Spleen (tissue), 11 donors: ENCODE results near the gene OR8B3. TPM values are rescaled to one million over a fixed set of nuclear protein-coding genes. Genes with fewer than 3 reads are reported as not detected.
"Not testable (repeated sequence)": the region's sequence is repeated elsewhere in the genome, so short reads cannot be mapped to it uniquely, and the experiment has no call there.

ENCODE experiments used
- DNase-seq: peaks from one replicate; pipeline ENCODE4 v3.0.0-alpha.2; 2020
- H3K27ac ChIP-seq, 8 donors: fragments of 200-600 bp; sonication (generic) in 7 of 8; 1 replicate in 4 of 8; 2 replicates in 4 of 8; pipeline versions ENCODE4 v1.5.0 to v1.8.0; 2016 to 2021; ENCODE audit warnings: inconsistent platforms in 4 of 8, mild to moderate bottlenecking in 4 of 8, moderate library complexity in 1 of 8
- H3K27me3 ChIP-seq, 7 donors: fragments of 200-600 bp; sonication (generic) in 6 of 7; replicated peaks in 1 of 7; 1 replicate in 4 of 7; 2 replicates in 3 of 7; pipeline versions ENCODE4 v1.5.0 to v1.8.0; 2016 to 2021; ENCODE audit warnings: inconsistent platforms in 3 of 7, mild to moderate bottlenecking in 1 of 7
- H3K36me3 ChIP-seq, 6 donors: fragments of 200-600 bp; sonication (generic) in 5 of 6; 1 replicate in 4 of 6; 2 replicates in 2 of 6; pipeline versions ENCODE4 v1.5.0 to v1.8.0; 2016 to 2021; ENCODE audit warnings: inconsistent platforms in 2 of 6
- H3K4me1 ChIP-seq, 6 donors: fragments of 200-600 bp; sonication (generic) in 5 of 6; 1 replicate in 3 of 6; 2 replicates in 3 of 6; pipeline versions ENCODE4 v1.5.0 to v1.8.0; 2016 to 2021; ENCODE audit warnings: inconsistent platforms in 3 of 6
- H3K4me3 ChIP-seq, 8 donors: fragments of 200-600 bp; sonication (generic) in 7 of 8; 1 replicate in 4 of 8; 2 replicates in 4 of 8; pipeline versions ENCODE4 v1.5.0 to v1.8.0; 2016 to 2021; ENCODE audit warnings: inconsistent platforms in 4 of 8, mild to moderate bottlenecking in 4 of 8, moderate library complexity in 2 of 8
- H3K9me3 ChIP-seq, 8 donors: fragments of 200-600 bp; sonication (generic) in 7 of 8; 1 replicate in 4 of 8; 2 replicates in 4 of 8; pipeline versions ENCODE4 v1.5.0 to v1.8.0; 2016 to 2021; ENCODE audit warnings: inconsistent platforms in 4 of 8
- CTCF ChIP-seq, 11 experiments: fragments of 200-600 bp in 7 of 11; fragments of 450-650 bp in 4 of 11; sonication (generic) in 4 of 11; IDR thresholded peaks in 8 of 11; conservative IDR thresholded peaks in 3 of 11; 1 replicate in 7 of 11; 2 replicates in 4 of 11; pipeline versions ENCODE4 v1.4.0 to v1.8.0; 2016 to 2021; ENCODE audit warnings: antibody characterized with exemption in 11 of 11, inconsistent platforms in 4 of 11, mild to moderate bottlenecking in 1 of 11
- POLR2A ChIP-seq, 3 donors: fragments of 450-650 bp; IDR thresholded peaks; one replicate each; pipeline ENCODE4 v1.5.1; 2017; ENCODE audit warnings: antibody characterized with exemption in 3 of 3, mild to moderate bottlenecking in 1 of 3
- POLR2AphosphoS5 ChIP-seq, 3 donors: sonication (generic); formaldehyde crosslinking; IDR thresholded peaks; one replicate each; pipeline ENCODE4 v1.5.1; 2017; ENCODE audit warnings: antibody characterized with exemption in 3 of 3
- WGBS, 5 donors: extraction: QIAGEN DNeasy Blood & Tissue Kit in 3 of 5; methylation state at CpG; one replicate each; pipeline versions ENCODE4 v1.1.5 to v1.1.7; 2013 to 2018; 5-methylcytosine and 5-hydroxymethylcytosine counted together
- intact Hi-C: fragments of 100-400 bp; cut with DNase I; formaldehyde crosslinking; loops from one replicate; pipeline ENCODE4 v1.15.0; 2023; ENCODE audit warnings: low total_unique reads
- polyA plus RNA-seq, 3 donors: library from polyadenylated mRNA; stranded (reverse); fragments of 200-250 nt; gene quantifications; one replicate each; pipeline ENCODE4 v1.2.1, GENCODE V29; 2013
- total RNA-seq, 7 donors: library from RNA; depleted of rRNA in 3 of 7; stranded (reverse); fragments of >200 nt in 3 of 7; fragmentation: NEBNext Ultra II Directional in 4 of 7; extraction: Animal tissue kit (Norgen Biotek cat#: 25700) in 4 of 7; gene quantifications; one replicate each; pipeline versions ENCODE4 v1.1.0 to v1.2.1, GENCODE V29; 2016 to 2021
- donor health status: healthy with polysubstance abuse.
- donor health status: DM: no; HTN: no; CAD: no; lungs with moderate emphysema.
- donor health status: DM: no; HTN: no; CAD: no.
- donor health status: Bipolar disorder and iron deficiency.
- donor health status: healthy.
- donor health status: DM: no; HTN: no; CAD: no.
- donor health status: DM: yes; HTN: yes; CAD: no.

Gene OR8B3
- total and polyA plus RNA-seq, 10 donors: not detected

- no peak overlapping the region for H3K4me3 ChIP-seq
- 13 to 18% (median 17%) methylated on average over 5 of the region's 5 CpGs for WGBS, 5 donors
Observed at GRCh38 chr11:124415356-124415923, 16.6 kb upstream of the OR8B3 start.

GRCh38 chr11:124409906-124410305, 11.1 kb upstream of the OR8B3 start:
- no peaks in the 10 kb centered on the region for H3K27me3 ChIP-seq
- WGBS, 5 donors: 80 to 90% (median 82%) methylated on average over 7 of the region's 7 CpGs
- TF ChIP-seq POLR2AphosphoS5 (IDR thresholded peaks at IDR 0.05) (no peak), POLR2A (IDR thresholded peaks at IDR 0.05) (no peak), CTCF (IDR thresholded peaks at IDR 0.05 in 8 of 11, conservative IDR thresholded peaks at IDR 0.05 in 3 of 11) (no peak)
- no peak overlapping the region for H3K27ac ChIP-seq
- H3K4me3 ChIP-seq: no peak overlapping the region
- no peak for DNase-seq
- no peaks in the 10 kb centered on the region for H3K4me1 ChIP-seq
- intact Hi-C loops: no loop called here
- H3K9me3 ChIP-seq: no peaks in the 10 kb centered on the region
- no peaks in the 10 kb centered on the region for H3K36me3 ChIP-seq

More at GRCh38 chr11:124415356-124415923, 16.6 kb upstream of the OR8B3 start:
- Histone ChIP-seq H3K27ac (no peak overlapping the region), H3K27me3 (peaks cover 0 to 6% (median 0%) of the 10 kb centered on the region in 7 donors), H3K9me3 (no peaks in the 10 kb centered on the region), H3K4me1 (no peaks in the 10 kb centered on the region), H3K36me3 (no peaks in the 10 kb centered on the region)
- intact Hi-C loops: loop anchor here (5.0 kb wide), 1 partner anchor 167 kb away; no protein-coding TSS in a partner anchor
- TF ChIP-seq POLR2A (IDR thresholded peaks at IDR 0.05) (no peak), CTCF (IDR thresholded peaks at IDR 0.05 in 8 of 11, conservative IDR thresholded peaks at IDR 0.05 in 3 of 11) (peak in 10 of 11 experiments; percentile 18 to 62 (median 48)), POLR2AphosphoS5 (IDR thresholded peaks at IDR 0.05) (no peak)
- DNase-seq: no peak

- Histone ChIP-seq H3K27ac (no peak overlapping the region), H3K4me1 (no peaks in the 10 kb centered on the region), H3K4me3 (no peak overlapping the region), H3K27me3 (no peaks in the 10 kb centered on the region), H3K9me3 (no peaks in the 10 kb centered on the region), H3K36me3 (no peaks in the 10 kb centered on the region)
- no peak for TF ChIP-seq CTCF (IDR thresholded peaks at IDR 0.05 in 8 of 11, conservative IDR thresholded peaks at IDR 0.05 in 3 of 11)
- intact Hi-C loops: no loop called here
- WGBS, 5 donors: 58 to 70% (median 61%) methylated on average over 2 of the region's 2 CpGs
- no peak for DNase-seq
Observed at GRCh38 chr11:124405581-124405980, 6.8 kb upstream of the OR8B3 start.

- H3K9me3 ChIP-seq, H3K36me3 ChIP-seq, H3K4me1 ChIP-seq, H3K27me3 ChIP-seq, H3K4me3 ChIP-seq, DNase-seq, H3K27ac ChIP-seq, intact Hi-C loops: not testable (repeated sequence)
- WGBS, 5 donors: 90 to 97% (median 93%) methylated on average over 13 to 26 of the region's 27 CpGs
Observed at GRCh38 chr11:124403186-124403585, 4.4 kb upstream of the OR8B3 start.
